ENCODE measurements around the gene GRAMD4. TPM values are rescaled to one million over a fixed set of nuclear protein-coding genes. Genes with fewer than 3 reads are reported as not detected.

The GRAMD4 gene
- total and polyA plus RNA-seq, 2 experiments from 2014 or later: 21.8 to 31.0 TPM

- no peak for TF ChIP-seq EZH2phosphoT487 (IDR thresholded peaks at IDR 0.05; ENCODE audit: low read depth, severe bottlenecking, unreplicated experiment)
- no peak for TF ChIP-seq EZH2 (IDR thresholded peaks at IDR 0.05; ENCODE audit: borderline replicate concordance)
- TF ChIP-seq CTCF (IDR thresholded peaks at IDR 0.05; ENCODE audit: poor library complexity): no peak
- no peaks in the 10 kb centered on the region for H3K9me2 ChIP-seq (replicated peaks; ENCODE audit: insufficient read depth)
- H3K27ac ChIP-seq: no peak overlapping the region
- H3K9me3 ChIP-seq (ENCODE audit: low read depth): no peaks in the 10 kb centered on the region
- no peak overlapping the region for H3K4me2 ChIP-seq
- H4K20me1 ChIP-seq (ENCODE audit: insufficient read depth, poor library complexity, severe bottlenecking): peaks cover 5% of the 10 kb centered on the region
- H3K4me1 ChIP-seq (ENCODE audit: insufficient read depth): peaks cover 24% of the 10 kb centered on the region
- H3K4me3 ChIP-seq: no peak overlapping the region
- H3K27me3 ChIP-seq: no peaks in the 10 kb centered on the region
- H3K36me3 ChIP-seq (replicated peaks; ENCODE audit: insufficient read depth, low read depth): no peaks in the 10 kb centered on the region
- no peak overlapping the region for H2AFZ ChIP-seq
- WGBS (ENCODE audit: low lambda C conversion rate, missing lambda C conversion rate): 89% methylated on average over 12 of the region's 12 CpGs
- H3K79me2 ChIP-seq: peaks cover 79% of the 10 kb centered on the region
- no peak for DNase-seq (ENCODE audit: low spot score)
Observed at GRCh38 chr22:46610356-46610755, 9.8 kb upstream of the GRAMD4 start.

GRCh38 chr22:46611189-46611588 is 9.0 kb upstream of the GRAMD4 start:
- Histone ChIP-seq H3K4me2 (no peak overlapping the region), H3K36me3 (replicated peaks; ENCODE audit: insufficient read depth, low read depth) (no peaks in the 10 kb centered on the region), H2AFZ (no peak overlapping the region), H3K27me3 (no peaks in the 10 kb centered on the region), H3K79me2 (peaks cover 77% of the 10 kb centered on the region), H3K9me3 (ENCODE audit: low read depth) (no peaks in the 10 kb centered on the region), H4K20me1 (ENCODE audit: insufficient read depth, poor library complexity, severe bottlenecking) (peaks cover 5% of the 10 kb centered on the region), H3K4me1 (ENCODE audit: insufficient read depth) (peaks cover 24% of the 10 kb centered on the region), H3K4me3 (no peak overlapping the region), H3K27ac (no peak overlapping the region), H3K9me2 (replicated peaks; ENCODE audit: insufficient read depth) (no peaks in the 10 kb centered on the region)
- TF ChIP-seq EZH2 (IDR thresholded peaks at IDR 0.05; ENCODE audit: borderline replicate concordance): no peak
- TF ChIP-seq EZH2phosphoT487 (IDR thresholded peaks at IDR 0.05; ENCODE audit: low read depth, severe bottlenecking, unreplicated experiment): no peak
- no peak for TF ChIP-seq CTCF (IDR thresholded peaks at IDR 0.05; ENCODE audit: poor library complexity)
- WGBS (ENCODE audit: low lambda C conversion rate, missing lambda C conversion rate): 93% methylated on average over 7 of the region's 7 CpGs
- no peak for DNase-seq (ENCODE audit: low spot score)

- H3K9me3 ChIP-seq (ENCODE audit: low read depth): no peaks in the 10 kb centered on the region
- TF ChIP-seq EZH2phosphoT487 (IDR thresholded peaks at IDR 0.05; ENCODE audit: low read depth, severe bottlenecking, unreplicated experiment): no peak
- TF ChIP-seq EZH2 (IDR thresholded peaks at IDR 0.05; ENCODE audit: borderline replicate concordance): no peak
- no peak for TF ChIP-seq CTCF (IDR thresholded peaks at IDR 0.05; ENCODE audit: poor library complexity)
- H3K27ac ChIP-seq: peak overlapping the region; percentile 81
- H3K27me3 ChIP-seq: no peaks in the 10 kb centered on the region
- peaks cover 24% of the 10 kb centered on the region for H3K4me1 ChIP-seq (ENCODE audit: insufficient read depth)
- no peak overlapping the region for H2AFZ ChIP-seq
- H3K9me2 ChIP-seq (replicated peaks; ENCODE audit: insufficient read depth): no peaks in the 10 kb centered on the region
- peaks cover 67% of the 10 kb centered on the region for H3K79me2 ChIP-seq
- no peak for DNase-seq (ENCODE audit: low spot score)
- H3K36me3 ChIP-seq (replicated peaks; ENCODE audit: insufficient read depth, low read depth): no peaks in the 10 kb centered on the region
- WGBS (ENCODE audit: low lambda C conversion rate, missing lambda C conversion rate): 75% methylated on average over 13 of the region's 13 CpGs
- H3K4me3 ChIP-seq: no peak overlapping the region
- H3K4me2 ChIP-seq: peak overlapping the region; percentile 52
- H4K20me1 ChIP-seq (ENCODE audit: insufficient read depth, poor library complexity, severe bottlenecking): peaks cover 5% of the 10 kb centered on the region
Observed at GRCh38 chr22:46612341-46612903, 7.8 kb upstream of the GRAMD4 start.
